Activated CD8-positive, alpha-beta memory T cell treated with anti-CD3 and anti-CD28 coated beads for 1 hour (primary cell): ENCODE results near the gene CNTRL.
A peak's percentile ranks its signal among the peaks of the same experiment; 100 is the strongest.
"Not testable (repeated sequence)": the region's sequence is repeated elsewhere in the genome, so short reads cannot be mapped to it uniquely, and the experiment has no call there.

Source experiments
- DNase-seq, 2 donors: peaks; one replicate each; pipeline ENCODE4 v3.0.0-alpha.2; 2020; ENCODE audit warnings: low read depth in 1 of 2; ENCODE audit errors: extremely low read depth in 1 of 2

CNTRL gene

DNA sequence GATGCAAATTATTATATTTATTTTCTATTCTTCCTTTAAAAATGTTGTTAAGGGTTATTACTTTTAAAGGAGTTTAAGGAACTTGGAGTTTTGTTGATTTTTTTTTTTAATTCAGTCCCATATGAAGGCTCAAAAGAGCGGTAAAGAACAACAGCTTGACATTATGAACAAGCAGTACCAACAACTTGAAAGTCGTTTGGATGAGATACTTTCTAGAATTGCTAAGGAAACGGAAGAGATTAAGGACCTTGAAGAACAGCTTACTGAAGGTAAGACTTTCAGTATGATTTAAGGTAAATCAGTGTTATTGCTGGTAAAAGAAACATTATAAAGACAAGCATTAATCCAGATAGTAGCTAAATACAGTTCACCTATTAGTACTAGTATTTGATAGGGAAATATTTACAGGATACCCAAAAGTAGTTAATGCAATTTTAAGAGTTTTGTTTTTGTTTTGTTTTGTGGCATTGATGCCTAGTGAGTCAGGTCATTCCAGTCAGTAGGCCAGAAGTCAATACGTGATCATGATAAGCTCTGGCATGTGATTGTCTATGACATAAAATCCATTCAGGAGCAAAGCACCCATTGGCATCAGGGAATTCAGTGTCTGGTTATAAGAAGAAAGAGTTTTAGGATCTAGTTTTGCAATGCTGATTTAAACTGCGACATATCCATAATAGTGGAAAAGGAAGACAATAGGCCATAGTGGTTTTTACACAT lies 49.2 kb downstream of the CNTRL start:
- no peak for DNase-seq

DNA sequence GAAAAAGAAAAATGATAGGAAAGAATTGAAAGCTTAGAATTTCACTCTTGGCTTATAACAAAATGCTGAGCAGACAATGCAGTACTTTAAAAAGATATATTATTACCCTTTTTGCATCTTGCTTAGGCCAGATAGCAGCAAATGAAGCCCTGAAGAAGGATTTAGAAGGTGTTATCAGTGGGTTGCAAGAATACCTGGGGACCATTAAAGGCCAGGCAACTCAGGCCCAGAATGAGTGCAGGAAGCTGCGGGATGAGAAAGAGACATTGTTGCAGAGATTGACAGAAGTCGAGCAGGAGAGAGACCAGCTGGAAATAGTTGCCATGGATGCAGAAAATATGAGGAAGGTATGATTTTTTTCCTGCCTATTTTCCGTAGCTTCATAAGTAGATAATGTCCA lies 50.8 kb downstream of the CNTRL start:
- no peak for DNase-seq

DNA sequence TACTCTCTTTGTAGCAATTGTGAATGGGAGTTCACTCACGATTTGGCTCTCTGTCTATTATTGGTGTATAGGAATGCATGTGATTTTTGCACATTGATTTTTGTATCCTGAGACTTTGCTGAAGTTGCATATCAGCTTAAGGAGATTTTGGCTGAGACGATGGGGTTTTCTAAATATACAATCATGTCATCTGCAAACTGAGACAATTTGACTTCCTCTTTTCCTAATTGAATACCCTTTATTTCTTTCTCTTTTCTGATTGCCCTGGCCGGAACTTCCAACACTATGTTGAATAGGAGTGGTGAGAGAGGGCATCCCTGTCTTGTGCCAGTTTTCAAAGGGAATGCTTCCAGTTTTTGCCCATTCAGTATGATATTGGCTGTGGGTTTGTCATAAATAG lies 54.6 kb downstream of the CNTRL start:
- DNase-seq: not testable (repeated sequence)

DNA sequence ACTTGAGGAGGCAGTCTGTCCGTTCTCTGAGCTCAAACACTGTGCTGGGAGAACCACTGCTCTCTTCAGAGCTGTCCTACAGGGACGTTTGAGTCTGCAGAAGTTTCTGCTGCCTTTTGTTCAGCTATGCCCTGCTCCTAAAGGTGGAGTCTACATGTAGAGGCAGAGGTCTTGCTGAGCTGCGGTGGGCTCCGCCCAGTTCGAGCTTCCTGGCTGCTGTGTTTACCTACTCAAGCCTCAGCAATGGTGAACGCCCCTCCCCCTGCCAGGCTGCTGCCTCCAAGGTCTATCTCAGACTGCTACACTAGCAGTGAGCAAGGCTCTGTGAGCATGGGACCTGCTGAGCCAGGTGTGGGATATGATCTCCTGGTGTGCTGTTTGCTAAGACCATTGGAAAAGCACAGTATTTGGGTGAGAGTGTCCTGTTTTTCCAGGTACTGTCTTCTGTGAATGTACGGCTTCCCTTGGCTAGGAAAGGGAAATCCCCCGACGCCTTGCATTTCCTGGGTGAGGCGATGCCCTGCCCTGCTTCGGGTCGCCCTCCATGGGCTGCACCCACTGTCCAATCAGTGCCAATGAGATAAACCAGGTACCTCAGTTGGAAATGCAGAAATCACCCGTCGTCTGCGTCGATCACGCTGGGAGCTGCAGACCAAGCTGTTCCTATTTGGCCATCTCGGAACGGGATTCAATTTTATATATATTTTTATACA lies 58.5 kb downstream of the CNTRL start:
- DNase-seq: peak; percentile 39 to 60

DNA sequence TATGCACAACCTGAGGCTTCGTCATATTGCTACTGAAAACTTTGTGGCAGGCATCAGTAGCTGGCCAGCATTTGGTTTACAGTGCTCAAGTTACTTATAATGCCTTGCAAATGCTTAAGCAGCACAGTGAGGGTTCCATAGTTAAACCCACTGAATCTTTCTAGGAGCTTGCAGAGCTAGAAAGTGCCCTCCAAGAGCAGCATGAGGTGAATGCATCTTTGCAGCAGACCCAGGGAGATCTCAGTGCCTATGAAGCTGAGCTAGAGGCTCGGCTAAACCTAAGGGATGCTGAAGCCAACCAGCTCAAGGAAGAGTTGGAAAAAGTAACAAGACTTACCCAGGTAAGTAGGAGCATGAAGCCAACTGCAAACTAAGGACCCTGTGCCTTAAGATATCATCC lies 60.9 kb downstream of the CNTRL start:
- DNase-seq: no peak

DNA sequence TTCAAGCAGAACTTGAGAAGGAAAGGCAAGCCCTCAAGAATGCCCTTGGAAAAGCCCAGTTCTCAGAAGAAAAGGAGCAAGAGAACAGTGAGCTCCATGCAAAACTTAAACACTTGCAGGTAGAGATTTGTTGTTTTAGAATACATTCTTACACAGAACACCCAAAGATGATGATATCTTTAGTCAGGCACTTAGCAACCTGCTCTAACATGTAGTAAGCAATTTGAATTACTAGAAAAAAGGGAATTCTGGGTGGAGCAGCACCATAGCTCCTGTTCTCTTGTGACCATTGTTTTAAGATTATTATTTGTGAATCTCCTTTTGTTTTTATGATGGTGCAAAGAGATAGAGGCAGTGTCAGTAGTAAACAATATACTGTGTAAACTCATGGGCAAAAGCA lies 63.8 kb downstream of the CNTRL start:
- DNase-seq: no peak

DNA sequence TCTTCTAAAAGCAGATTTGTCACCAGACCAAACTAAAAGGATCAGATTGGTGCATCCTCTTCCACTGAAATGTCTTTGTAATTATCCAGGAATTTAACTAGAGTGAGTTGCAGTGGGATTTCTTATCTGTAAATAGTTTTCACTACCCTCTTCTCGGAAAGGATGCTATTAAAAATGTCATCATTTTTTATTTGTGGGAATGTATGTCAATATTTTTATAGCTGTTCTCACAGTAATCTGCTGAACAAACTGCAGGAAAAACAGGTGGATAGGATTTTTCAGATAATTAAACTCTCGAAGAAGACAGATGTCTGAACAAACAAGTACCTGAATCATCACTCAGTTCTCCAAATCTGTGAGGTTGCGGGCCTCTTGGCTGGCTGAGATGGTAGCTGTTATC lies 64.2 kb downstream of the CNTRL start:
- DNase-seq: no peak

DNA sequence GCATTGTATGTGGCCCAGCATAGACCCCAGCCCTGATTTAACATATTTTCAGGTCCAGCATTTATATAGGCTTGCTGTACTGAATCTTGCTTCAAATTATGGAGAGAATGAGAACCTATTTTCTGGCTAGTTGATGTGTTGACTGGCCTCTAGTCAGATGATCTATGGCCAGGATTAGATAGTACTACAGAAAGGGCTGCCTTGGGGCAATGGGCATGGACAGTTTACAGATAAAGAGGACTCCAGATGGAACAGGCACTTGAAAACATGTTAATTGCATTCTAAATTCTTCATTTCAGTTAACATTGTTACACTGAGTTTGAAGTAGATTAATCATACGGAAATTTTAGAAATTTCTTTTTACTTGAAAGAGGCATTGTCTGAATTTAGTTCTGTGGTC lies 65.4 kb downstream of the CNTRL start:
- DNase-seq: no peak

DNA sequence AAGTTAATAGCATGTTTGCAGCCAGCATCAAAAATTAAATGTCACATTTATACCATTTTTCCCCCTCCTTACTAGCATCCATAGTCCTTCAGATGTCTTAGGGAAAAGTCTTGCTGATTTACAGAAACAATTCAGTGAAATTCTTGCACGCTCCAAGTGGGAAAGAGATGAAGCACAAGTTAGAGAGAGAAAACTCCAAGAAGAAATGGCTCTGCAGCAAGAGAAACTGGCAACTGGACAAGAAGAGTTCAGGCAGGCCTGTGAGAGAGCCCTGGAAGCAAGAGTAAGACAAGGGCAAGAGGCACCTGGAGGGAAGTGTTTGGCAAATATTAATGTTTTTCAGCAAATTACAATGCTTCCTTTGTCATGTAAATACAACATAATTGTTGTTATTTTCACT lies 66.6 kb downstream of the CNTRL start:
- no peak for DNase-seq

DNA sequence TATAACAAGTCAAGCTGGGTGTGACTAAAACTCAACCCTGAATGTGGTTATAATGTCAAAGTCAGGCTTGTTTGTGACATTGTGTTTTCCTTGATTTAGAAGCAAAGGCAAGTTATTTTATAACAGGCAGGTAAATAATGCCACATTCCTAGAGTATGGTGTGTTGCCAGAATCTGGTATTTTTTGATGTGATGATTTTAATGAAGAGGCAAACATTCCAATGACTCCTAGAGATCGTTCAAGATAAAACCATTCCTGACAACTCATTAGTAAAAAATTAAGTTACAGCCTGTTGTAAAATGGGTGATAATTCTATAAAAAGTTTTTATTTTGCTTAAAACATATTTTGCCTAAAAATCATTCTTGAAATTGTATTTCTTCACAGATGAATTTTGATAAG lies 67.0 kb downstream of the CNTRL start:
- no peak for DNase-seq

DNA sequence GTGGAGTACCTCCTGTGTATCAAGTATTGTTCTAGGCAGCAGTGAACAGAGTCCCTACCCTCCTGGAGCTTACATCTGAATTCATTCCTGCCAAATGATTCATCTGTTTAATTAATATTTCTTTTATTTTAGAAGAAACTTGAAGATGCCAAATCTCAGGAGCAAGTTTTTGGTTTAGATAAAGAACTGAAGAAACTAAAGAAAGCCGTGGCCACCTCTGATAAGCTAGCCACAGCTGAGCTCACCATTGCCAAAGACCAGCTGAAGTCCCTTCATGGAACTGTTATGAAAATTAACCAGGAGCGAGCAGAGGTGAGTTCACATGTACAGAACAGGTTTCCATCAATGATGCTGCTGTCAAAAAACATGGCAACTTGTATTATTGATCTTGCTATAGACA lies 69.0 kb downstream of the CNTRL start:
- no peak for DNase-seq

DNA sequence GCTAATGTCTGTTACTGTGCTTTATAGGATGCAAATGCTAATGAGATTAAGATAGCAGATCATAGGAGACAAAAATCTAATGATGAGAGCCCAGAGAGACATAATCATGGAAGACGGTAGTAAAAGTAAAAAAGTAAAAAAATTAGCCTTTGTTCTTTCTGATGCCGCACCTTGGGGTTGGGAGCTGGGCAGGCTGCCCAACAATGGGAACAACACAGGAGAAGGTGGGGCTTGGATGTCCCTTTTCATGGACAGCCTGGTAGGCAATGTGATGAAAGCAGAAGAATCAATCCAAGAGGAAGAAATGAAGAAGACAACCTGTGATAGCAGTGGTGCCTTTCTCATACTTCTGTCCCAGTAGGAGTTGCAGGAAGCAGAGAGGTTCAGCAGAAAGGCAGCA lies 69.7 kb downstream of the CNTRL start:
- no peak for DNase-seq

DNA sequence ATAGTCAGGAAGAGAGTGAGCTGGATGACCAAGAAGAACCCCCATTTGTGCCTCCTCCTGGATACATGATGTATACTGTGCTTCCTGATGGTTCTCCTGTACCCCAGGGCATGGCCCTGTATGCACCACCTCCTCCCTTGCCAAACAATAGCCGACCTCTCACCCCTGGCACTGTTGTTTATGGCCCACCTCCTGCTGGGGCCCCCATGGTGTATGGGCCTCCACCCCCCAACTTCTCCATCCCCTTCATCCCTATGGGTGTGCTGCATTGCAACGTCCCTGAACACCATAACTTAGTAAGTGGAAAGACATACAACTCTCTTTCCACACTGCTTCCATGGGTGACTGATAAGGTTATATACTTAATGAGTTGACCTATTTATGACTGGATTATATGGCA lies 75.4 kb downstream of the CNTRL start:
- no peak for DNase-seq

DNA sequence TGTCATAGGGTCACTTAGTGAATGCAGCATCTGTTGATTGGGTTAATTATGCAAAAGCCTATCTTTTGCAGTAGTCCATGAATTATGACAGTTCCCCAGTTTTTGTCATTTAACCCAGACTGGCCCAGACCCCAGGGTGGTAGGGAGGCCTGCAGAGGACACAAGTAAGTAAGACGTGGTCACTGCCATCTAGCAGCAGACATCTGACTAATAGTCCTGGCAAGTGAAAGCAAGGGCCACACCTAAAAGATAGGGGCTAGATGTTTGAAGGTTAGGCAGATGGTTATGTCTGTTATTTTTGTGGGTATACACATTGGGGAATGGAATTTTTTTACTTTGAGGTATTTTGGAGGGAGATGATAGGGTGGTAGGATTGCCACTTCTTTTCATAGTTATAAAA lies 78.9 kb downstream of the CNTRL start:
- no peak for DNase-seq

DNA sequence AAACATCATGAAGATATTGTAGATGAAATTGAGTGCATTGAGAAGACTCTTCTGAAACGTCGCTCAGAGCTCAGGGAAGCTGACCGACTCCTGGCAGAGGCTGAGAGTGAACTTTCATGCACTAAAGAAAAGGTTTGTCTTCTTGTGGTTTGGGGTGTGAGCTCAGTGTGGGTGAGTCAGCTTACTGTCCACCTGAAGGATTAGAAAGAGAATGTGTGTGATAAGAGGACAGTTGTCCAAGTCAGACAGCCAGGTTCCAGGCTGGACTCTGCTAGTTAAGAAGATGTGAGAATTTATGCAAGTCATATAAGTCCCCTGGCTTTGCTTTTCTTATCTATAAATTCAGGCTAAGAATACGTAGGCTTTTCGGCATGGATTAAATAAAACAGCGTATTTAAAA lies 80.0 kb downstream of the CNTRL start:
- no peak for DNase-seq

DNA sequence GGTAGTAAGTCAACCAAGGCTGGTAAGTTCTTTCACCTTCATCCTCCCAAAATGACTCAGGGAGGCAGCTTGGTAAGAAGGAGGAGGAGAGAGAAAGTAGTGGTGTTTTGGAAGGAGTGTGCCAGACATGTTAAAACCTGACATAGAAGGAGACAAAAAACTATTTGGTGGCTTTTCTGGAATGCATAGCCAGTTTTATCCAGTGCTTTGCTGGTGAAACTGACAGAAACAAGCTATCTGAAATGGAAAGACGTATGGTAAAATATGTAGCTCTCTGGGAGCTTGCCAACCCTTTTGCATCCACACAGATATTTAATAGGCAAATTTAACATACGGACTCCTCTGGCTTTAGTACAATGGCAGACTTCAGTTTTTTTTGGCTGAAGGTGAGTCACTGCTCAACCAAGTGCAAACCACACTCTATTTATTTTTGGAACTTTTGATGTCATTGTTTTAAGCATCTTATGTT lies 81.5 kb downstream of the CNTRL start:
- DNase-seq: no peak

DNA sequence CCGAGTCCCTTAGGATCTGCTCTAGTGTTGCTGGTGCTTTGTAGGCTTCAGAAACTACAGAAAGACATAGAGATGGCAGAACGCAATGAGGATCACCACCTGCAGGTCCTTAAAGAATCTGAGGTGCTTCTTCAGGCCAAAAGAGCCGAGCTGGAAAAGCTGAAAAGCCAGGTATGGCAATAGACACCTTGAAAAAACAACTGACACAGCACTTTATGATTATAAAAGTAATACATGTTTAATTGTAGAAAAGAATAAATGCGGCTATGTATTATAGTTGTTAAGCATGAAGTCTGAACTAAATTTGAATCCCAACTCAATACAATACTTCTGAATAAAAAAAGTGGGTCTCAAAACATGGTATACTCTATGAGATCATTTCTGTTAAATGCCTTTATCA lies 83.2 kb downstream of the CNTRL start:
- DNase-seq: no peak

DNA sequence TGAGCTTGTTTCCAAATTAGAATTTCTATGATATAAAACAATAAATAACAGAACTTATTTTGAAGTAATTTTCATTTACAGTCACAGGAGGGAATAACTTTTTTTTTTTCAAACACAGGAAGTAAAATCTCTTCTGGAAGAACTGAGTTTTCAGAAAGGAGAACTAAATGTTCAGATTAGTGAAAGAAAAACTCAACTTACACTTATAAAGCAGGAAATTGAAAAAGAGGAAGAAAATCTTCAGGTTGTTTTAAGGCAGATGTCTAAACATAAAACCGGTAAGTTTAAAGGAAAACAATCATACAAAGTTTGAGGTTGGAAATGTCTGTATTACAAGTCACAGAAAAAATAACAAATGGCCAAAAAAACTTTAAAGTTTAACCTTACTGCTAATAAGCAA lies 85.3 kb downstream of the CNTRL start:
- DNase-seq: no peak

DNA sequence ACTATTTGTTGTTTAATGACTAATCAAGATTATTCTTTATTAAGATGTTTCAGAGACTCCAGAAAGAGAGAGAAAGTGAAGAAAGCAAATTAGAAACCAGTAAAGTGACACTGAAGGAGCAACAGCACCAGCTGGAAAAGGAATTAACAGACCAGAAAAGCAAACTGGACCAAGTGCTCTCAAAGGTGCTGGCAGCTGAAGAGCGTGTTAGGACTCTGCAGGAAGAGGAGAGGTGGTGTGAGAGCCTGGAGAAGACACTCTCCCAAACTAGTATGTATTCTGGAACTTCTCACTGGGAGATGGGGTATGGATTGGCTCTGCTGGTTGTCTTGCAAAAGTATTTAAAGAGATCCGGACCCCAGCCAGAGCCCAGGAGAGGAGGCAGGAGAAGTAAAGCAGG lies 93.3 kb downstream of the CNTRL start:
- DNase-seq: no peak

DNA sequence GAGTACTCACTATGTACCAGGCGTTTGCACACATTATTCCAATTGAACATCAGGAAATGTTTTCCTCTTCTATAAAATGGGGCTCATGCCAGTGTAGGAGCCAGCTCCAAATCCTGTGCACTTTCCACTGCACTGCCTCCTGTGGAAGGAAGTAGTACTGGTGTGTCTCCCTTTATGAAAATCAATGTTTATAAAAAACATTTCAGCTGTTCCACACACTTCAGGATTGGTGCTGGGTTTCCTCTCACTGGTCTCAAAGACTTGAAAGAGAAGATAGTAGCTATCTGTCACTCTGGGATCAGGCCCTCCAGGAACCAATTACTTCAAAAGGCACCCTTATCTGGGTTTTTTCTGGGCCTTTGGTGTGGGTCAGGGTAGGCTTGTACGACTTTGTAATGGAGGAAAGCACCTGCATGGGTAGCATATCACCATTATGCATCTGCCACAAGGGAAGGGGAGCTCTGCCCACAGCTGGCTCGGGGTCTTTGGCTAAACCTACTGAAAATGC lies 94.4 kb downstream of the CNTRL start:
- DNase-seq: no peak

DNA sequence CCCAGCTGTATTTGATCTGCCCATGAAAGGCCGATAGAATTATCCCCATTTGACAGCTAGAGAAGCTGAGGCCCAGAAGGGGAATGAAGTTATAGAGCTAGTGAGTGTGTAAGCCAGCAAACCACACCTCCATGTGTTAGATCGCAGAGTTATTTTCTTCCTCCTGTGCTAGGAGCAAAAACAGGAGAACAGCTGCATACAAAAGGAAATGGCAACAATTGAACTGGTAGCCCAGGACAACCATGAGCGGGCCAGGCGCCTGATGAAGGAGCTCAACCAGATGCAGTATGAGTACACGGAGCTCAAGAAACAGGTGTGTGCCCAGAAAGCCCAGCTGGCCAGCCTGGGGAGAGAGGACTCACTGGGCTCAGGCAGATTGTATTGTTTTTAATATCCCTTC lies 96.5 kb downstream of the CNTRL start:
- no peak for DNase-seq

DNA sequence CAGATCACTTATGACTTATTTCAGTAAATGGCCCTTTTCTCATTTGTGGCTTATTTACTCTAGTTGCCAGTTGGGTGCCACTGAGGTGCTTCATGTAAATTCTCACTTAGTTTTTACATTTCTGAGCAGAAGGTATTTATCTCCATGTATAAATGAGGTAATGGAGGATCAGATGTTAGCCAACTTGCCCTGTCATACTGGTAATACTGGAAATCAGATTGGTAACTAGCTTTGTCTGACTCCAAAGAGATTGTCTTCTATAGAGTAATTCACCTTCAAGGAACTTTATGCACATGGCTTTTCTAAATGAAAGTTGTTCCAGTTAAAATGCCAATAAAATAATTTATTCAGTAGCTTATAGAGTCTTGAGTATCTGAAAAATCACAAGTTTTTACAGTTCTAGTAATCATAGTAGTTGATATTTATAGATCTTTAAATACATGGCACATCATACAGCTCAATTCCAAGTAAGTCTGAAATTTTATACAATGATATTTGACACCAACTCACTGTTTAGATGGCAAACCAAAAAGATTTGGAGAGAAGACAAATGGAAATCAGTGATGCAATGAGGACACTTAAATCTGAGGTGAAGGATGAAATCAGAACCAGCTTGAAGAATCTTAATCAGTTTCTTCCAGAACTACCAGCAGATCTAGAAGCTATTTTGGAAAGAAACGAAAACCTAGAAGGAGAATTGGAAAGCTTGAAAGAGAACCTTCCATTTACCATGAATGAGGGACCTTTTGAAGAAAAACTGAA lies 98.2 kb downstream of the CNTRL start:
- no peak for DNase-seq
